A673 (cell line): ENCODE measurements around the gene PHRF1. TPM values are rescaled to one million over a fixed set of nuclear protein-coding genes. Genes with fewer than 3 reads are reported as not detected.

Experiments used
- BruUV-seq: library from RNA; stranded (reverse); fragments of 400-500 nt; replicated peaks from 2 replicates; lab custom pipeline; 2021; lab: Mats Ljungman, UMichigan
- CTCF ChIA-PET: fragments of 300-600 bp; sonication (Branson Sonifier 250); formaldehyde crosslinking; loops from one replicate; lab custom pipeline; 2022; ENCODE audit warnings: antibody characterized with exemption; lab: Charles Lee
- POLR2A ChIA-PET: fragments of 300-600 bp; sonication (Branson Sonifier 250); formaldehyde crosslinking; loops from one replicate; lab custom pipeline; 2022; ENCODE audit warnings: antibody characterized with exemption; ENCODE audit not compliant: low non-redundant PET; lab: Charles Lee
- DNase-seq: peaks from one replicate; pipeline ENCODE4 v3.0.0-alpha.2; 2015; ENCODE audit warnings: low spot score
- H3K27ac ChIP-seq: fragments of 200-600 bp; sonication (generic); 2 replicates; pipeline ENCODE4 v1.5.1; 2016; ENCODE audit warnings: mixed run types, low read depth, mild to moderate bottlenecking, mixed read lengths, antibody characterized with exemption, low read length; ENCODE audit not compliant: poor library complexity, severe bottlenecking
- H3K27me3 ChIP-seq: fragments of 200-600 bp; sonication (generic); replicated peaks from 2 replicates; pipeline ENCODE4 v1.6.1; 2017; ENCODE audit warnings: mixed run types, low read depth, mild to moderate bottlenecking, mixed read lengths, antibody characterized with exemption, low read length; ENCODE audit not compliant: insufficient read depth, poor library complexity
- H3K36me3 ChIP-seq: fragments of 200-600 bp; sonication (generic); 2 replicates; pipeline ENCODE4 v1.6.1; 2016; ENCODE audit warnings: mixed run types, mild to moderate bottlenecking, mixed read lengths, antibody characterized with exemption, low read length; ENCODE audit not compliant: insufficient read depth, poor library complexity, severe bottlenecking
- H3K4me1 ChIP-seq: fragments of 200-600 bp; sonication (generic); 2 replicates; pipeline ENCODE4 v1.6.1; 2017; ENCODE audit warnings: mixed run types, mild to moderate bottlenecking, mixed read lengths, antibody characterized with exemption, low read length; ENCODE audit not compliant: insufficient read depth, poor library complexity, severe bottlenecking
- H3K4me3 ChIP-seq: fragments of 200-600 bp; sonication (generic); 2 replicates; pipeline ENCODE4 v1.5.1; 2016; ENCODE audit warnings: low read depth, mixed run types, mild to moderate bottlenecking, mixed read lengths, low read length; ENCODE audit not compliant: poor library complexity, severe bottlenecking
- H3K9me3 ChIP-seq: fragments of 200-600 bp; sonication (generic); 2 replicates; pipeline ENCODE4 v1.6.1; 2016; ENCODE audit warnings: mixed run types, low read depth, mild to moderate bottlenecking, mixed read lengths, antibody characterized with exemption, low read length; ENCODE audit not compliant: poor library complexity, severe bottlenecking
- EZH2 ChIP-seq: fragments of 200-600 bp; sonication (generic); IDR thresholded peaks from 2 replicates; pipeline ENCODE4 v1.6.1; 2017; ENCODE audit warnings: borderline replicate concordance, low read depth, mild to moderate bottlenecking, mixed read lengths, antibody characterized with exemption, low read length; ENCODE audit not compliant: poor library complexity, severe bottlenecking
- intact Hi-C: fragments of 100-400 bp; cut with micrococcal nuclease; formaldehyde crosslinking; loops from one replicate; pipeline ENCODE4 v1.10.0; 2022; ENCODE audit not compliant: unreplicated experiment
- total RNA-seq: library from RNA; stranded (reverse); gene quantifications from 2 replicates; pipeline ENCODE4 v1.2.3, GENCODE V29; 2021
- TF ChIP-seq, protein P1 (sequence below): fragments of 300-800, 200-600 bp; sonication (generic); conservative IDR thresholded peaks from 2 replicates; pipeline ENCODE4 v1.5.1; 2017; ENCODE audit warnings: low read depth, mild to moderate bottlenecking, antibody characterized with exemption, low read length, moderate library complexity, mixed read lengths

The PHRF1 gene
- total RNA-seq, 1 experiment from 2014 or later, result 43.0 TPM

DNA sequence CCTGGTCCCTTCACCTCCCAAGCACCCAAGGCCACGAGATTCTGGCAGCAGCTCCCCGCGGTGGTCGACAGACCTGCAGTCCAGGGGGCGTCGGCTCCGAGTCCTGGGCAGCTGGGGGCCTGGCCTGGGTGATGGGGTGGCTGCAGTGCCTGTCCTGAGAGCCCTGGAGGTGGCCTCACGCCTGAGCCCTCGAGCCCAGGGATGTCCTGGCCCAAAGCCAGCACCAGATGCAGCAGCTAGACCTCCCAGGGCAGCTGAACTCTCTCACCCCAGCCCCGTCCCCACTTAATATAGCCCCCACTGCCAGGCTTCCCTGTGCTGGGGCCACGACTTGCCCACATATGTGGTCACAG lies 22.3 kb upstream of the PHRF1 start:
- Histone ChIP-seq H3K9me3 (no peaks in the 10 kb centered on the region), H3K27me3 (peaks cover 22% of the 10 kb centered on the region), H3K36me3 (no peaks in the 10 kb centered on the region), H3K4me1 (peaks cover 6% of the 10 kb centered on the region), H3K27ac (no peak overlapping the region), H3K4me3 (no peak overlapping the region)
- no peak for DNase-seq
- intact Hi-C loops, result loop anchor here (10.0 kb wide), 1 partner anchor 171 kb away; no protein-coding TSS in a partner anchor
- POLR2A ChIA-PET, result no interaction called here
- no TSS peak for BruUV-seq
- TF ChIP-seq EZH2, result no peak
- TF ChIP-seq, protein P1, sequence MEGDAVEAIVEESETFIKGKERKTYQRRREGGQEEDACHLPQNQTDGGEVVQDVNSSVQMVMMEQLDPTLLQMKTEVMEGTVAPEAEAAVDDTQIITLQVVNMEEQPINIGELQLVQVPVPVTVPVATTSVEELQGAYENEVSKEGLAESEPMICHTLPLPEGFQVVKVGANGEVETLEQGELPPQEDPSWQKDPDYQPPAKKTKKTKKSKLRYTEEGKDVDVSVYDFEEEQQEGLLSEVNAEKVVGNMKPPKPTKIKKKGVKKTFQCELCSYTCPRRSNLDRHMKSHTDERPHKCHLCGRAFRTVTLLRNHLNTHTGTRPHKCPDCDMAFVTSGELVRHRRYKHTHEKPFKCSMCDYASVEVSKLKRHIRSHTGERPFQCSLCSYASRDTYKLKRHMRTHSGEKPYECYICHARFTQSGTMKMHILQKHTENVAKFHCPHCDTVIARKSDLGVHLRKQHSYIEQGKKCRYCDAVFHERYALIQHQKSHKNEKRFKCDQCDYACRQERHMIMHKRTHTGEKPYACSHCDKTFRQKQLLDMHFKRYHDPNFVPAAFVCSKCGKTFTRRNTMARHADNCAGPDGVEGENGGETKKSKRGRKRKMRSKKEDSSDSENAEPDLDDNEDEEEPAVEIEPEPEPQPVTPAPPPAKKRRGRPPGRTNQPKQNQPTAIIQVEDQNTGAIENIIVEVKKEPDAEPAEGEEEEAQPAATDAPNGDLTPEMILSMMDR, result no peak
- CTCF ChIA-PET, result no interaction called here

DNA sequence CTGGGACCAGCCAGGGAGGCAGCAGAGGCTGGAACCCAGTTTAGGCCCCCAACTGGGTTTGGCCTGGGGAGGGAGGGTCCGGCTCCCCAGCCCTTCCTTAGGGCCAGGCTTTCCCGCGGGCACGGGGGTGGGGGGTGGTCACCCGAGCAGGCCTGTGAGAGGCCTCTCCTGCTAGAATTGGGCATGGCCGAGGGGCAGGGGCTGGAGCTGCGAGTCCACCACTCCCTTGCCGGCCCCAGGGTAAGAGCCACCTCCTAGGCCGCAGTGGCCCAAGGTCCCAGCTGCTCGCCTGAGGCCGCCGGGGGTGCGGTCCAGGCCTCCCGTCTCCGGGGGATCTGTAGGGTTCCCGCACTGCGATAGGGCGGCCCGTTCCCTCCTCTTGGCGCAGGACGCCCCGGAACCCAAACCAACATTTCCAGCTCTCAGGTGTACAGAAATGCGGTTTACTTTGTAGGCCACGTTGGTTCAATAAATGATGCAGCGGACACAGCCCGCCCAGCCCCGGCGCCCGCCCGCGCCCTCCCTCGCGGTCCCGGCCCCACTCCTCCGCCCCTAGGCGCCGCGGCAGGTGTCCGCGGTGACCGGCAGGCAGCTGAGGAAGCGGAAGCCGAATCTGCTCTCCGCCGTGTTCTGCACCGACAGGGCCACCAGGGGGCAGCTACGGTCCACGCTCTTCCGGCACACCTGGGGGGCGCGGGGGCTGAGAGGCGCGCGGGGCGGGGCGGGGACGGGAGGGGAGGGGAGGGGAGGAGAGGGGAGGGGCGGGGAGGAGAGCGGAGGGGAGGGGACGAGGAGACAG lies 21.6 kb upstream of the PHRF1 start:
- no TSS peak for BruUV-seq
- Histone ChIP-seq H3K4me1 (peaks cover 6% of the 10 kb centered on the region), H3K4me3 (peak overlapping the region; percentile 50), H3K27ac (no peak overlapping the region), H3K27me3 (peaks cover 22% of the 10 kb centered on the region), H3K9me3 (no peaks in the 10 kb centered on the region), H3K36me3 (no peaks in the 10 kb centered on the region)
- ChIA-PET POLR2A (no interaction called here), CTCF (interaction anchor here (0.5 to 1.0 kb wide), 4 partner anchors 107 to 492 kb away, joined by 3 to 7 read pairs (median 4); partner anchors contain the start of gene DEAF1)
- intact Hi-C loops, result loop anchor here (10.0 kb wide), 1 partner anchor 170 kb away; no protein-coding TSS in a partner anchor
- TF ChIP-seq, protein P1, result peak; percentile 52; the same call in 1 of the 2 replicates
- no peak for TF ChIP-seq EZH2
- DNase-seq, result peak; percentile 80

DNA sequence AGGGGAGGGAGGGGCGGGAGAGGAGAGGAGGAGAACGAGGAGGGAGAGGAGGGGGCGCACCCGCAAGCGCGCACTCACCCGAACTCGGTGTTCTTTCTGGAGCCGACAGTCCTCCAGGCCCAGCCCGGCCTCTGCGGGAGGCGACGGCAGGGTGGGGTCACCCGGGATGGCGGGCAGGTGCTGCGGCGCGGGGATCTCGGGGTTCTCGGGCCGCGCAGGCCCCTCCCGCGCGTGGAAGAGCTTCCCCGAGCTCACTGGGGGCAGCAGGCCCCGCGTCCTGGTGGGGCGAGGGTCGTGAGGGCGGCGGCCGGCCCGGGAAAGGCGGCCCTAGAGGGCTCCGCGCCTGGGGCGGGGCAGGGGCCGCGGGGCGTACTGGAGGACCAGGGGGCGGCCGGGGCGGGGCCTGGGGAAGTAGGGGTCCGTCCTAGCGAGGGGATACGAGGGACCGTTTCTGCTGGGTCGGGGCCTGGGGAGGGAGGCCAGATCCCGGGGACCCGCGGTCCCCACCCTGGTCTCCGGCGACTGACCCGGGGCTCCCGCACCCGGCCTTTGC lies 21.0 kb upstream of the PHRF1 start:
- no peak for TF ChIP-seq EZH2
- TF ChIP-seq, protein P1, result no peak
- intact Hi-C loops, result loop anchor here (10.0 kb wide), 1 partner anchor 169 kb away; no protein-coding TSS in a partner anchor
- Histone ChIP-seq H3K4me3 (peak overlapping the region; percentile 50), H3K27me3 (peaks cover 22% of the 10 kb centered on the region), H3K36me3 (no peaks in the 10 kb centered on the region), H3K27ac (no peak overlapping the region), H3K9me3 (no peaks in the 10 kb centered on the region), H3K4me1 (peaks cover 12% of the 10 kb centered on the region)
- ChIA-PET CTCF (interaction anchor here (0.5 to 1.0 kb wide), 3 partner anchors 106 to 175 kb away, joined by 3 to 5 read pairs (median 3); partner anchors contain the start of gene DEAF1), POLR2A (no interaction called here)
- no peak for DNase-seq
- BruUV-seq, result no TSS peak
